GM12891 (cell line): Measurements from ENCODE around the gene AATK.

Source experiments
- PAX5 ChIP-seq: IDR thresholded peaks from 2 replicates; pipeline ENCODE4 v1.6.1; 2011; ENCODE audit warnings: low read length, moderate library complexity, mild to moderate bottlenecking; ENCODE audit not compliant: insufficient read depth, severe bottlenecking
- POLR2A ChIP-seq: IDR thresholded peaks from 2 replicates; pipeline ENCODE4 v1.6.1; 2011; ENCODE audit warnings: low read depth, low read length, control low read depth
- POLR2AphosphoS5 ChIP-seq: IDR thresholded peaks from 2 replicates; pipeline ENCODE4 v1.6.1; 2011; ENCODE audit warnings: low read depth, low read length, control low read depth
- POU2F2 ChIP-seq: IDR thresholded peaks from 2 replicates; pipeline ENCODE4 v1.6.1; 2011; ENCODE audit warnings: low read depth, mild to moderate bottlenecking, control low read depth, low read length, moderate library complexity
- TAF1 ChIP-seq: IDR thresholded peaks from 2 replicates; pipeline ENCODE4 v1.6.1; 2011; ENCODE audit warnings: low read depth, low read length, control low read depth

DNA sequence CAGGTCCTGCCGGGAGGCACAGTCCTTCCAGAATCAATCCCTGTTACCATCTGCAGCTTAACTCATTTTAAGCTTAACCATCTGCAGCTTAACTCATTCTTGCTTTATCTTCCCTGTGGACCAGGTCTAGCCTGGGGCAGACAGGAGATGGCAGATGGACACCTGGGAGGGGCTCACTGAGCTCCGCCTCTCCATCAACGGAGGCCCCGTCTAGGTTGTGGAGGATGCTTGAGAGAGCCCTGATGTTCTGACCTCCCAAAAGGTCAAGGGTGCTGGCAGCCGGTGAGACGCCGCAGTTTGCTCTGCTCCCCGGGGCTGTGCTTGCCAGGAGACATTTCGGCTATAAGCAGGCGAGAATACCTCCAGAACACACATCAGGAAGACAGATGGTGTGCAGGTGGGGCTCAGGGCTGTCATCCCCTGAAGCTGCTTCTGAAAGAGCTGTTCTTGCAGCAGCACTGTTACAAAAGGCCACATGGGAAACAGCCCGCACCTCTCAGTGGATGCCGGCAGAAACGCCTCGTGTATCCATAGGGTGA, 89.8 kb downstream of the AATK start:
- TF ChIP-seq POLR2A (no peak), POLR2AphosphoS5 (no peak), PAX5 (no peak), TAF1 (no peak), POU2F2 (no peak)
